NCI-H2171 (cell line): Measurements from ENCODE around the gene RPL35A.
"Not testable (repeated sequence)": the region's sequence is repeated elsewhere in the genome, so short reads cannot be mapped to it uniquely, and the experiment has no call there.

Experiments used
- DNase-seq: peaks from one replicate; lab custom pipeline; 2025; lab: John Stamatoyannopoulos, UW

The RPL35A gene

GRCh38 chr3:197949778-197950676 lies at the start of gene RPL35A:
TSS of gene RPL35A (plus strand) at chr3:197950190. CDS start at chr3:197950968, 778 bp downstream.
- peak; percentile 99 for DNase-seq

DNA sequence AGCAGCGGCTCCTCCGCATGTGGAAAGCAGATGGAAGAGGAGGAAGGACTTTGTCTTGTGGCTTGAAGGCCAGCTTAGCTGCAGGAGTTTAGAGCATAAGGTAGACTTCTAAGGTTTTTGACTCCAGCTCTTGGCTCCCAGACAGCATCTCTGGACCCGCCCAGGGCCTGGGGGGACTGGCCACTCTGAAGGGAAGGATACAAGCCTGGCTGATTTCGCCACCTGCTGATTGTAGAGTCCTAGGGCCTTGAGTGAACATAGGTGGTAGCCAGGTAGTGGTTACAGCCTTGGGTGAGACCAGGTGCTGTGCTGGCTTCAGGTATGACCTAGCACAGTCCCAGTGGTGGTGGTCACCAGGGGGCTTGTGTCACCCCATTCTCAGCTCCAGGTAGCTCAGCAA lies 48.4 kb upstream of the RPL35A start:
- DNase-seq, result no peak

GRCh38 chr3:197906023-197906849 lies 43.8 kb upstream of the RPL35A start:
- DNase-seq, result peak; percentile 33

GRCh38 chr3:197906850-197907187 lies 43.2 kb upstream of the RPL35A start:
- no peak for DNase-seq

DNA sequence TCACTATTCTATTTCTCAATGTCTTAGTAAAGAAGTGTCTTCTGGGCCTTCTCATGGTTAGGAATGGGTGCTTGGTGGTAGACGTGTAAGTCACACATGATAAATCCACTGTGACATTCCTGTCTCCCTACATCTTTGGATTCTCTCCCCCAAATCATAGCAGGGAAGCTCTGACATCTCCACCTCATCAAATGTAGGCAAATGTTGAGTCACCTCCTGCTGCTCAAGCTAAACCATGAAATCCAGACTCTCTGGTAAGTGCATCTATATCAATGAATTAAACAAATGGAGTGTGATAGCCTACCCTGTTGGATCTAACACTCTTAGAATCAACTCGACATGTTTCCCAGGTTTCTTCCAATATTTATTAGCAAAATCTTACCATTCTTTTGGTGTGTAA lies 42.8 kb upstream of the RPL35A start:
- no peak for DNase-seq

DNA sequence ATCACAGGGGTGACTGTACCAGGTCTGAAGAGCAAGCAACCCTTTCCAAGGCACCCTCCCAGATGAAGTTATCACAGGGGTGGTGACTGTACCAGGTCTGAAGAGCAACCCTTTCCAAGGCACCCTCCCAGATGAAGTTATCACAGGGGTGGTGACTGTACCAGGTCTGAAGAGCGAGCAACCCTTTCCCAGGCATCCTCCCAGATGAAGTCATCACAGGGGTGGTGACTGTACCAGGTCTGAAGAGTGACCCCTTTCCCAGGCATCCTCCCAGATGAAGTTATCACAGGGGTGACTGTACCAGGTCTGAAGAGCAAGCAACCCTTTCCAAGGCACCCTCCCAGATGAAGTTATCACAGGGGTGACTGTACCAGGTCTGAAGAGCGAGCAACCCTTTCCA lies 41.4 kb upstream of the RPL35A start:
- not testable (repeated sequence) for DNase-seq

DNA sequence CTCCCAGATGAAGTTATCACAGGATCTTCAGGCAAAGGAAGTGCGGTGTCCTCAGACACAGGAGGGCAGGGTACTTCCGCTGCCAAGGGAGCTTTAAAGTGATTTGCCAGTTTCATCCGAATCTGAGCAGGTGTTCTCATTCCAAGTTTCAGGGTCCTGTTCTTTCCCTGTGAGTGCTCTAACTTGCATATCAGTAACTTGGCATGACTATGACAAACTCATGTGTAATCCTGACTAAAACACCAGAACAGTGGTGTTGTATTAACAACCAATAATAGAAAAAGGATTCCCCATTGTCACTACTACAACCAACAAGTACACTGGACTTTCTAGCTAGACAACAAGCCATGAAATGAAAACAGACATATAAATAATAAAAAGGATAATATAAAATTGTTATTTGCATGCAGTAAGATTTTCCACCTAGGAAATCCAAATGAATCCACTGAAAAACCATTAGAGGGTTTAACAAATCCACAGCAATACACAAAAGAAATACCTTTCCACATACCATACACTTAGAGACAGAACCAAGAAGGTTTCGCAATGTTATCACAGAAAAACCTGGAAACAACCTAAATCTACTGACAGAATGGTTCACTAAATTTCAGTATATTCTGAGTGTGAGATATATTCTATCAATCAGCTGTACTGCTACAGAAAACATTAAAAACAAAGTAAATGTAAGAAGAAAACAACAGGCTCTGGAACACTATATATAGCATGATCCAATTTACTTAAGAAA lies 40.9 kb upstream of the RPL35A start:
- DNase-seq, result no peak

DNA sequence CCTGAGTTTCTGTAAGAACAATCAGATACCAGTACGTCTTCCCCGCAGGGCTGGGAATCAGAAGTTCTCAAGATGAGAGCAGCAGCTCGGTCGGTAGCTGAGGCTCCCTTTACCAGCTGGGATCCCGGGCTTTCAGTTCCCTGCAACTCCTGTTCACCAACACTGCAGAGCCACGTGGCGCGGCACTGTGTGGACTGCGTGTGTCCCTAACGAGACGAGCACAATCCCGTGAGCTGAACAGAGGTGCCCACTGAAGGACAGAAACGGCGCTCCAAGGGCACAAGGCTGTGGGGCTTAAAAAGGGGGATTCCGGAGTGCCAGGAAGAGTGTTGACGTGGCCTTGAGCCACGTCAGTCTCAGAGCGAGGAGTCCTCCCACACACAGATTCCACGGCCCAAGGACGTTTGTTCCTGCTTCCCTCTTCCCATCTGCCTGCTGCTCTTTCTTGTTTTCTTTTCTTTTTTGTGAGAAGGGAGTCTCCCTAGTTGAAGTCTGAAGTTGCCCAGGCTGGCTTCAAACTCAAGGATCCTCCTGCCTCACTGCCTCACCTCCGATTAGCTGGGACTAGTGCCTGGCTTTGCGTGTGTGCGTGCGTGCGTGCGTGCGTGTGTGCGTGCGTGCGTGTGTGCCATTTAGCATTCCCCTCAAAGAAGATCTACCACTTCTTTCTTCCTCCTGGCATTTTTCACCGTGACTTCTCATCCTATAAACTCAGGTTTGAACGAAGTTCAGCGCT lies 37.1 kb upstream of the RPL35A start:
- no peak for DNase-seq

DNA sequence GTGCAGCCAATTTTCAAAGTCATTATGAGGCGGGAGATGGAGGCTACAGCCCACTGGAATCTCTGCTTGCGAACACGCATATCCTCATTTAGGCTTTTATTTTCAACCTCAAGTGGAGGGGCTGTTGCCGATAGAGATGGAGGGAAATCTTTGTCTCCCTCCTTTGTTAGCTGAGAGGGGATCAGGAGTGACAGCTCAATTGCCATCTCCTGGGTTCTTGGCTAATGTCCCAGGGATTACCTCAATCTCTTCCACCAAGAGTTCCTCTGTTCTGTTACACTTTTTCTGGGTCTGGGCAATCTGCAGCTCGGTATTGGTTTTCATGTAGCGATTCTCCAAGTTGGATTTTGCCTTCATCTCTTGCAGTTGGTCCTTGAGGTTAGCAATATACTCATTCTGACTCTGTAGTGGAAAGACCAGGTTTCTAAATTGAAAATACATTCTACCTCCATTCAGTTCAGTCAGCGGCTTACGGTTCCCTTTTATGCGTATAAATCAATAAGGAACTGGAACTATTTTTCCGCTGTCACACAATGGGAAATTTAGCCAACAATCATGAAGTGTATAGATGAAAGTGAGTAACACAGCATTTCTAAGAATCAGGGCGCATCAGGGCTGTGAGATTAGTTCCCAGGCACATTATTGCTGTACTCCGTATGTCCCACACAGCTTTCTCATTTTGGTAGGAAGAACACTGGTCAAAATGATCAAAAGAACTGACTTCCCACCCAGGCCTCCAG lies 36.2 kb upstream of the RPL35A start:
- DNase-seq, result no peak

DNA sequence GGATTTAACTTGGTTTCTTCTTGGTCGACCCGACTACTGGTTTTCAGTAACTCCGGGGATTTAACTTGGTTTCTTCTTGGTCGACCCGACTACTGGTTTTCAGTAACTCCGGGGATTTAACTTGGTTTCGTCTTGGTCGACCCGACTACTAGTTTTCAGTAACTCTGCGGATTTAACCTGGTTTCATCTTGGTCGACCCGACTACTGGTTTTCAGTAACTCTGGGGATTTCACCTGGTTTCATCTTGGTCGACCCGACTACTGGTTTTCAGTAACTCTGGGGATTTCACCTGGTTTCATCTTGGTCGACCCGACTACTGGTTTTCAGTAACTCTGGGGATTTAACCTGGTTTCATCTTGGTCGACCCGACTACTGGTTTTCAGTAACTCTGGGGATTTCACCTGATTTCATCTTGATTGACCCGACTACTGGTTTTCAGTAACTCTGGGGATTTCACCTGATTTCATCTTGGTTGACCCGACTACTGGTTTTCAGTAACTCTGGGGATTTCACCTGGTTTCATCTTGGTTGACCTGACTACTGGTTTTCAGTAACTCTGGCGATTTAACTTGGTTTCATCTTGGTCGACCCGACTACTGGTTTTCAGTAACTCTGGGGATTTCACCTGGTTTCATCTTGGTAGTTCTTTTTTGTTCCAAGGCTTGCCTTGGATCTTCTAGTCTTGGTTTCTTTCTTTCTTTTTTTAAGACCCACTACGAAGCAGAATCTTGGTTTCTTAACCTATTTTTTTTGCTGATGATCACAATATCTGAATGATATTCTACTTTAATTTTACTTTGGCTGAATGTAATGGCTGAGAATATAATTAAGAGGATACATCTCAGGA lies 28.3 kb upstream of the RPL35A start:
- not testable (repeated sequence) for DNase-seq

DNA sequence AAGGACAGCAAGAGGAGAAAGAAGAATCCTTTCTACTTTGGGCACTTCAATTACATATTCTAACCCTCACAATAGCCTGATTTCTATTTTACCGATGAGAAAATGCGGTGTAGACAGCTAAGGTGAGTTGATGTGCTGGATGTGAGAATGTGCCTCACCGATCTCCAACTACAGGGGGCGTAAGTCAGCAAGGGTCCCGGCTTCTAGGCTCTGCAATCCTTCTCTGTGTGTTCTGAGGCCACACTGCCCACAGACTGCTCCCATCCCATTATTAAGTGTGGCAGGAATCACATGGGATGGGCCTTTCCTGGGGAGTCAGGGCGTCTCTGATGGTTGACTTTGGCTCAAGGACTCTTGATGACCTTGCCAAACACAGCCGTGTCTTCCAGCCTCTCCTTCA lies 23.6 kb upstream of the RPL35A start:
- no peak for DNase-seq

DNA sequence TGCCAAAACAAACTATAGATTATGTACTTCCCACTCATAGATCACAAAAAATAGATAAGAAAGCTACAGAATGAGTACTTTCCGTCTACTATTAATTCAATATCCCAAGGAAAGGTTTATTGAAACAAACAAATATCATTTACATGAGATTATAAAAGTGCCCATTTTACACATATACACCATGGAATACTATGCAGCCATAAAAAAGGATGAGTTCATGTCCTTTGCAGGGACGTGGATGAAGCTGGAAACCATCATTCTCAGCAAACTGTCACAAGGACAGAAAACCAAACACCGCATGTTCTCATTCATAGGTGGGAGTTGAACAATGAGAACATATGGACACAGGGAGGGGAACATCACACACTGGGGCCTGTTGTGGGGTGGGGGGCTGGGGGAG lies 22.4 kb upstream of the RPL35A start:
- DNase-seq, result not testable (repeated sequence)

DNA sequence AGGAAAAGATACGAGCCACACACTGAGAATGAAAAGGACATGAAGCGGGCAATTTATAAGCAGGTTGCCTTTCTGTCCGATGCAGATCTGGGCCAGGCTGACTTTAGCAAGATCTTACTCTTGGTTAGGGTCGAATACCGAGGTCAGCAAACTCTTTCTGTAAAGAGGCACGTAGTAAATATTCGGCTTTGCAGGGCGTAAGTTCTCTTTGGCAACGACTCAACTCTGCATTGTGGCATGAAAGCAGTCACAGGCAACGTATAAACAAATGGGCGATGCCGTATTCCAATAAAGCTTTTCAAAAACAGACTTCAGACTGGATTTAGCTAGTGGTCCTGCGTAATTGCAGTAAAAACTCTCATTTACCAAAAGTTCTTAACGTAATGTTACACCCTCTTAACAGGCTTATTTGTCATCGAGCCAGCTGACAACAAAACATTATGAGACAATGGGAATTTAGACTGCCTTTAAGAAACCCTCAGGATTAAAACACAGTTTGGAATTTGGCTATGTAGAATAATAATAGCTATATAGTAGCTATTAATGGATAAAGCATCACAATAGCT lies 13.1 kb upstream of the RPL35A start:
- DNase-seq, result no peak

DNA sequence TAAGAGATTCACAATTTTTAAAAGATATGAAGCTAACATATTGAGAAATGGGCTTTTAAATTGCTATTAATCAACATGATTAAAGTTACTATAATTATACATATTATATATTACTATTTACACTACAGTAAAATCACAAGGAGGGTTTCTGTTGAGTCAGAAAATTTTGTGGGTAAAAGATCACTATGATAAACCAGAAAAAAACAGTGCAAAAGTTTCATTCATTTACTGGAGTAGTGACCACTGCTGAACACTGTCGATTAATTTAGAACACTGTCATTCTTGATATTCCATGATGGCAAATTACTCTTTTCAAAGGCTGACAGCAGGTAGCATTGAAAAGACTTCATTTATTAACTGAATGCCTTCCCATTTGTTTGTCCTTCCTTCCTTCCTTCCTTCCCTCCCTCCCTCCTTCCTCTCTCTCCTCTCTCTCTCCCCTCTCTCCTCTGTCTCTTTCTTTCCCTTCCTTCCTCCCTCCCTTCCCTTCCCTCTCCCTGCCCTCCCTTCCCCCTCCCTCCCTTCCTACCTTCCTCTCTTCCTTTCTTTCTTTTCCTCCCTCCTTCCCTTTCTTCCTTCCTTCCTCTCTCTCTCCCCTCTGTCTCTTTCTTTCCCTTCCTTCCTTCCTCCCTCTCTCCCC lies 9.1 kb upstream of the RPL35A start:
- DNase-seq, result no peak

GRCh38 chr3:197942956-197943556 lies 6.9 kb upstream of the RPL35A start:
- DNase-seq, result peak; percentile 18

DNA sequence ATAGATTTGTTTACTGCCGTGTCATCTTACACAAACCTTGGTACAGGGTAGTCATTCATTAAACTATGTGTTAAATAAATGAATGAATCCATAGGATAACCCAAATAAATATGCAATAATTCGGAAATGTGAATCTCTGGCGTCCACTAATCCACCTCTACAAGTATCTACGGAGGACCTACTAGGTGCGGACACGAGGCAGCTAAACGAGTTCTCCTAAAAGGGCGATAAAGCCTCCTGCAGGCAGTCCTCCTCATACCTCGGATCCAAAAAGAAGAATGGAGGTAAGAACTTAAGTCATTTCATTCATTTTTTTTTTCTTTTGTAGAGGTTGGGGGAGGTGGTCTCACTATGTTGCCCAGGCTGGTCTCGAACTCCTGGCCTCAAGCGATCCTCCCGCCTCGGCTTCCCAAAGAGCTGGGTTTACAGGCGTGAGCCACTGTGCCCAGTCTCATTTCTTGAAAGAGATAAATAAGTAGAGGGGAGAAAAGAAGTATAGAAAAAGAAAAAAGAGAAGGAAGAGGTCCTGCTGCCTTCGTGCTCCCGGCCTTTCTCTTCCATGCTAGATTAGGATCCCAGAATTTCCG lies 706 bp upstream of the RPL35A start:
- DNase-seq, result no peak

DNA sequence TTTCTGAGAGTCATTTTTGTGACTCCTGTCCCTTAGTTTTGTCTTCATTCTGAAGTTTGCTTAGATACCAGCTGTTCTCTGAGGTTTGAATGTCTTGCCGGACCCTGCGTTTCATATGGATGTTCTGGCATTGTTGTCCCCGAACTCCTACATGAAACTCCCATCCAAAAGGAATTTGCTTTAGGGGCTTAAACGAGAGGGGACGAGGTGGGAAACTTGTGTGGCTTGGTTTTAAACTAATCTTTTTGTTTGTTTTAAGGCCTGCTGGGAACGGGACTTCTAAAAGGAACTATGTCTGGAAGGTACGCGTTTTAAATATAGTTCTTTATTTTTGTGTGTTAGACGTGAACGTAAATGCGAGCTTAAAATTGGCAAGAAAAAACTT lies 679 bp downstream of the RPL35A start:
- no peak for DNase-seq

DNA sequence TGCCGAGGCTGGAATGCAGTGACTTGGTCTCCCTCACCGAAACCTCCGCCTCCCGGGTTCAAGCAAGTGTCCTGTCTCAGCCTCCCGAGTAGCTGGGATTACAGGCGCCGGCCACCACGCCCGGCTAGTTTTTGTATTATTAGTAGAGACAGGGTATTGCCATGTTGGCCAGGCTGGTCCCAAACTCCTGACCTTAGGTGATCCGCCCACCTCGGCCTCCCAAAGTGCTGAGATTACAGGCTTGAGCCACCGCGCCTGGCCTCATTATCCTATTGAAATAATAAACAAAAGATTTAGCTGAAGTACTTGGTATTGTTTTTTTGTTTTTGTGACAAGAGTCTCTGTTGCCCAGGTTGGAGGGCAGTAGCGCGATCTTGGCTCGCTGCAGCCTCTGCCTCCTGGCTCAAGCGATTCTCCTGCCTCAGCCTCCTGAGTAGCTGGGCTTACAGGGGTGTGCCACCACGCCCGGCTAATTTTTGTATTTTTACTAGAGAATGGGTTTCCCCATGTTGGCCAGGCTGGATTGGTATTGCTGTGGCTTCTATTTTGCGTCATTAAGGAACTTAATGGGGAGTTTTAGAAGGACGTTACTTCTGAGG lies 1.5 kb downstream of the RPL35A start:
- no peak for DNase-seq
